OCI-LY7 (cell line): ENCODE measurements around the gene C6orf141. TPM values are rescaled to one million over a fixed set of nuclear protein-coding genes. Genes with fewer than 3 reads are reported as not detected.
"Not testable (repeated sequence)": the region's sequence is repeated elsewhere in the genome, so short reads cannot be mapped to it uniquely, and the experiment has no call there.

Experiments used
- BruUV-seq: library from RNA; stranded (reverse); fragments of 400-500 nt; replicated peaks from 2 replicates; lab custom pipeline; 2021; lab: Mats Ljungman, UMichigan
- CTCF ChIA-PET: fragments of 300-600 bp; sonication (Branson Sonifier 250); formaldehyde crosslinking; loops from one replicate; lab custom pipeline; 2022; ENCODE audit warnings: antibody characterized with exemption; ENCODE audit not compliant: unreplicated experiment; lab: Charles Lee
- POLR2A ChIA-PET: fragments of 300-600 bp; sonication (Branson Sonifier 250); formaldehyde crosslinking; loops from one replicate; lab custom pipeline; 2022; ENCODE audit warnings: antibody characterized with exemption; lab: Charles Lee
- DNase-seq: peaks from one replicate; pipeline ENCODE4 v3.0.0-alpha.2; 2015; ENCODE audit warnings: low spot score
- H2AFZ ChIP-seq: fragments of 200-600 bp; sonication (generic), shearing (Covaris generic); 2 replicates; pipeline ENCODE4 v1.6.1; 2014; ENCODE audit warnings: mild to moderate bottlenecking, antibody characterized with exemption, low read length, moderate library complexity
- H3K27ac ChIP-seq: fragments of 200-600 bp; sonication (generic); 2 replicates; pipeline ENCODE4 v1.5.1; 2014; ENCODE audit warnings: mixed run types, low read depth, mild to moderate bottlenecking, moderate library complexity, low read length, inconsistent platforms; ENCODE audit not compliant: poor library complexity, severe bottlenecking
- H3K36me3 ChIP-seq: fragments of 200-600 bp; sonication (generic); 2 replicates; pipeline ENCODE4 v1.6.1; 2014; ENCODE audit warnings: mild to moderate bottlenecking, antibody characterized with exemption, low read length, moderate library complexity, mixed read lengths; ENCODE audit not compliant: insufficient read depth
- H3K4me1 ChIP-seq: fragments of 200-600 bp; sonication (generic); 2 replicates; pipeline ENCODE4 v1.5.1; 2014; ENCODE audit warnings: mild to moderate bottlenecking, low read length; ENCODE audit not compliant: insufficient read depth, poor library complexity, severe bottlenecking
- H3K4me2 ChIP-seq: fragments of 200-600 bp; sonication (generic); 2 replicates; pipeline ENCODE4 v1.6.1; 2014; ENCODE audit warnings: mild to moderate bottlenecking, low read length
- H3K4me3 ChIP-seq: fragments of 200-600 bp; sonication (generic); 2 replicates; pipeline ENCODE4 v1.5.1; 2014; ENCODE audit warnings: mild to moderate bottlenecking, low read depth, low read length; ENCODE audit not compliant: poor library complexity, severe bottlenecking
- H3K79me2 ChIP-seq: fragments of 200-600 bp; sonication (generic); 2 replicates; pipeline ENCODE4 v1.6.1; 2016; ENCODE audit warnings: low read depth, mild to moderate bottlenecking, low read length, moderate library complexity, mixed read lengths; ENCODE audit not compliant: insufficient read depth
- H3K9me2 ChIP-seq: fragments of 200-600 bp; sonication (generic); 2 replicates; pipeline ENCODE4 v1.6.1; 2016; ENCODE audit warnings: mild to moderate bottlenecking, low read length, mixed read lengths; ENCODE audit not compliant: insufficient read depth
- H3K9me3 ChIP-seq: fragments of 200-600 bp; sonication (generic); 2 replicates; pipeline ENCODE4 v1.6.1; 2014; ENCODE audit warnings: mild to moderate bottlenecking, mixed run types, low read length, mixed read lengths
- H4K20me1 ChIP-seq: fragments of 200-600 bp; sonication (generic); 2 replicates; pipeline ENCODE4 v1.6.1; 2014; ENCODE audit warnings: mild to moderate bottlenecking, antibody characterized with exemption, low read length, moderate library complexity, mixed read lengths; ENCODE audit not compliant: insufficient read depth
- CTCF ChIP-seq: fragments of 200-600 bp; sonication (generic); conservative IDR thresholded peaks from 2 replicates; pipeline ENCODE4 v1.5.1; 2014; ENCODE audit warnings: mild to moderate bottlenecking, antibody characterized with exemption, low read length, moderate library complexity, mixed read lengths
- EZH2phosphoT487 ChIP-seq: fragments of 200-600 bp; sonication (generic); IDR thresholded peaks from 2 replicates; pipeline ENCODE4 v1.6.1; 2018; ENCODE audit warnings: low read depth, borderline replicate concordance, mild to moderate bottlenecking, mixed run types, antibody characterized with exemption, low read length, moderate library complexity, mixed read lengths
- intact Hi-C: fragments of 100-400 bp; cut with micrococcal nuclease; formaldehyde crosslinking; loops from one replicate; pipeline ENCODE4 v1.10.0; 2022; ENCODE audit not compliant: unreplicated experiment
- total RNA-seq, 2 experiments: library from RNA; depleted of rRNA in 1 of 2; stranded (reverse); fragments of >200 nt in 1 of 2; shearing (Covaris generic) in 1 of 2; gene quantifications; 2 replicates each; pipeline ENCODE4 v1.2.3, GENCODE V29; 2014 to 2022

The C6orf141 gene
- total RNA-seq, 2 experiments from 2014 or later, result not detected

- Histone ChIP-seq H3K9me3 (no peaks in the 10 kb centered on the region), H3K9me2 (no peaks in the 10 kb centered on the region), H2AFZ (no peak overlapping the region), H3K27ac (no peak overlapping the region), H3K36me3 (no peaks in the 10 kb centered on the region), H3K4me1 (no peaks in the 10 kb centered on the region), H3K79me2 (no peaks in the 10 kb centered on the region), H3K4me2 (no peak overlapping the region), H3K4me3 (no peak overlapping the region), H4K20me1 (no peaks in the 10 kb centered on the region)
- BruUV-seq, result no TSS peak
- intact Hi-C loops, result no loop called here
- TF ChIP-seq EZH2phosphoT487, result no peak
- TF ChIP-seq CTCF, result no peak
- CTCF ChIA-PET, result no interaction called here
- no peak for DNase-seq
- POLR2A ChIA-PET, result no interaction called here
Observed at GRCh38 chr6:49579649-49580048, 29.2 kb downstream of the C6orf141 start.

DNA sequence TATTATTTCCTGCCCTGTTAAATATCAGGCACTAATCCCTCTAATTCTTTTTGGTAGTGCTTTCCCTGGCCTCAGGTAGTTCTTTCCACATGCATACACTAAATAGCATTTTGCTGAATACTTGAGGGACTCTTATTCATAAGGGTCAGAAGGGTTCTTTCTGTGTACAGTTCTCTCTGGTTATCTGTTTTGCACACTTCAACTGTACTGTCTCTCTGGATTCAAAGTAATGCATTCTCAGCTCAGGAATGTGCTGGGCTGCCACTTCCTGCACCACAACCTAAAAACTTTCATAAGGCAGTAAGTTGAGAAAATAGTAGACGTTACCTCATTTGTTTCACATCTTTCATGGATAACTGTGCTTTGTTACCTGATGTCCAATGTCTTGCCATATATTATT is 32.1 kb downstream of the C6orf141 start:
- H4K20me1 ChIP-seq, result no peaks in the 10 kb centered on the region
- TF ChIP-seq CTCF (no peak), EZH2phosphoT487 (no peak)
- no peaks in the 10 kb centered on the region for H3K4me1 ChIP-seq
- no peak overlapping the region for H3K27ac ChIP-seq
- POLR2A ChIA-PET, result no interaction called here
- no peak overlapping the region for H2AFZ ChIP-seq
- no peaks in the 10 kb centered on the region for H3K9me3 ChIP-seq
- DNase-seq, result no peak
- intact Hi-C loops, result no loop called here
- H3K4me3 ChIP-seq, result no peak overlapping the region
- CTCF ChIA-PET, result no interaction called here
- H3K36me3 ChIP-seq, result no peaks in the 10 kb centered on the region
- H3K4me2 ChIP-seq, result no peak overlapping the region
- no peaks in the 10 kb centered on the region for H3K79me2 ChIP-seq
- BruUV-seq, result no TSS peak
- no peaks in the 10 kb centered on the region for H3K9me2 ChIP-seq

DNA sequence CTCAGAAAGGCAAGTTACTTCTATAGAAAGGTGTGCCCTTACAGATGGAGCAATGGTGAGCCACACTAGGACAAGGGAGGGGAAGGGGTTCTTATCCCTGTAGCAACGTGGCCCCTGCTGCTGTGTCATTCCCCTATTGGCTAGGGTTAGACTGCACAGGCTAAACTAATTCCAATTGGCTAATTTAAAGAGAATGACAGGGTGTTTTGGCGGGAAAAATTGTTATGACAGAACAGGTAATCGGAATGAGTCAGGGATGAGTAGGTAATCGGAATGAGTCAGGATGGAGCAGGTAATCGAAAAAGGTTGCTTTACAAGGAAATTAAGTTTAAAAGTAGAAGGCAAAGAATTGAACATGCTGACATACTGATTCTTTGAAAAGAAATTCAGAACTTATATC is 36.8 kb downstream of the C6orf141 start:
- H3K27ac ChIP-seq, H3K9me3 ChIP-seq, H3K4me3 ChIP-seq, H3K9me2 ChIP-seq, H3K36me3 ChIP-seq, H2AFZ ChIP-seq, H3K4me1 ChIP-seq, H3K79me2 ChIP-seq, intact Hi-C loops, H4K20me1 ChIP-seq, H3K4me2 ChIP-seq, CTCF ChIA-PET, BruUV-seq, DNase-seq: not testable (repeated sequence)
- POLR2A ChIA-PET, result interaction anchor here (0.6 kb wide), 1 partner anchor 16 kb away, joined by 3 read pairs; no protein-coding TSS in a partner anchor

Other genes with a start within 250 kb of the C6orf141 start
- gene MMUT, start 87.4 kb upstream of the C6orf141 start, total RNA-seq (2014; rRNA removed; shearing (Covaris generic)), result 7.7 and 9.0 TPM in 2 replicates
- 16.7 and 17.2 TPM in 2 replicates for gene MMUT, start 87.4 kb upstream of the C6orf141 start, total RNA-seq (2022)
- gene CENPQ, start 87.3 kb upstream of the C6orf141 start, total RNA-seq (2014; rRNA removed; shearing (Covaris generic)), result 7.4 and 11.2 TPM in 2 replicates
- gene CENPQ, start 87.3 kb upstream of the C6orf141 start, total RNA-seq (2022), result 10.4 and 12.2 TPM in 2 replicates
- gene GLYATL3, start 50.7 kb upstream of the C6orf141 start, total RNA-seq (2014; rRNA removed; shearing (Covaris generic)), result not detected in 2 replicates
- not detected in 2 replicates for gene GLYATL3, start 50.7 kb upstream of the C6orf141 start, total RNA-seq (2022)
- not detected in 2 replicates for gene RHAG, start 86.2 kb downstream of the C6orf141 start, total RNA-seq (2014; rRNA removed; shearing (Covaris generic))
- not detected in 2 replicates for gene RHAG, start 86.2 kb downstream of the C6orf141 start, total RNA-seq (2022)
- gene CRISP2, start 162.9 kb downstream of the C6orf141 start, total RNA-seq (2014; rRNA removed; shearing (Covaris generic)), result not detected in 2 replicates
- not detected in 2 replicates for gene CRISP2, start 162.9 kb downstream of the C6orf141 start, total RNA-seq (2022)
- gene CRISP3, start 193.7 kb downstream of the C6orf141 start, total RNA-seq (2014; rRNA removed; shearing (Covaris generic)), result not detected in 2 replicates
- not detected in 2 replicates for gene CRISP3, start 193.7 kb downstream of the C6orf141 start, total RNA-seq (2022)
- gene PGK2, start 236.6 kb downstream of the C6orf141 start, total RNA-seq (2014; rRNA removed; shearing (Covaris generic)), result not detected in 2 replicates
- not detected in 2 replicates for gene PGK2, start 236.6 kb downstream of the C6orf141 start, total RNA-seq (2022)